HepG2 (cell line): ENCODE data around the gene ADARB2. TPM values are rescaled to one million over a fixed set of nuclear protein-coding genes. Genes with fewer than 3 reads are reported as not detected.

Experiments
- ATAC-seq: fragments of 200-7000 bp; cut with Tn5 transposase; 3 replicates; pipeline ENCODE4 v1.9.1; 2020; ENCODE audit warnings: mild to moderate bottlenecking, moderate library complexity
- BruUV-seq: library from RNA; stranded (reverse); fragments of 400-500 nt; replicated peaks from 2 replicates; lab custom pipeline; 2021; lab: Mats Ljungman, UMichigan
- CTCF ChIA-PET: fragments of 300-600 bp; formaldehyde crosslinking; extraction: SDS; loops from one replicate; lab custom pipeline; 2021; ENCODE audit warnings: low total read pairs, inconsistent platforms, low intra/inter-chr PET ratio; lab: Yijun Ruan, JAX
- POLR2A ChIA-PET: fragments of 350-600 bp; sonication (Branson Sonifier 250); formaldehyde crosslinking; loops from one replicate; lab custom pipeline; 2020; ENCODE audit warnings: antibody characterized with exemption, inconsistent platforms; lab: Yijun Ruan, JAX
- DNase-seq: peaks from one replicate; pipeline ENCODE4 v3.0.0-alpha.2; 2015; ENCODE audit warnings: low spot score
- FAIRE-seq: peaks from 3 replicates; lab custom pipeline; 2011; peaks lifted over from hg19 to GRCh38; lab: Jason Lieb, UNC
- H2AFZ ChIP-seq: one replicate; pipeline ENCODE4 v1.6.1; 2011; ENCODE audit warnings: low read length, inconsistent platforms
- H3K27ac ChIP-seq: fragments of 300-600 bp; 3 replicates; pipeline ENCODE4 v1.8.0; 2011; ENCODE audit warnings: mixed run types, mild to moderate bottlenecking, mixed read lengths, low read length, inconsistent platforms; ENCODE audit not compliant: insufficient read depth; ENCODE audit errors: extremely low read length
- H3K27me3 ChIP-seq, 2 experiments: fragments of 200-600 bp in 1 of 2; 2 replicates in 1 of 2; 3 replicates in 1 of 2; pipeline versions ENCODE4 v1.6.0 to v1.8.0; 2011; ENCODE audit warnings: low read length in 2 of 2, mild to moderate bottlenecking in 2 of 2, moderate library complexity in 2 of 2, inconsistent platforms in 1 of 2; ENCODE audit not compliant: insufficient read depth in 2 of 2, control insufficient read depth in 1 of 2
- H3K36me3 ChIP-seq, 2 experiments: fragments of 200-600 bp in 1 of 2; replicated peaks in 1 of 2; 2 replicates in 1 of 2; 3 replicates in 1 of 2; pipeline versions ENCODE4 v1.5.1 to v1.8.0; 2011; ENCODE audit warnings: low read length in 2 of 2, inconsistent platforms in 1 of 2; ENCODE audit not compliant: insufficient read depth in 2 of 2, control insufficient read depth in 1 of 2
- H3K4me1 ChIP-seq: 2 replicates; pipeline ENCODE4 v1.5.1; 2012; ENCODE audit warnings: low read length, inconsistent platforms; ENCODE audit not compliant: insufficient read depth
- H3K4me2 ChIP-seq: 2 replicates; pipeline ENCODE4 v1.6.0; 2011; ENCODE audit warnings: low read depth, low read length, inconsistent platforms
- H3K4me3 ChIP-seq, 3 experiments: fragments of 200-600 bp in 1 of 3; sonication (generic), shearing (Covaris generic) in 1 of 3; replicated peaks in 1 of 3; 2 replicates each; pipeline ENCODE4 v1.5.1; 2011 to 2016; ENCODE audit warnings: low read length in 3 of 3, inconsistent platforms in 2 of 3, low read depth in 2 of 3, mild to moderate bottlenecking in 2 of 3, control low read depth in 1 of 3, mixed read lengths in 1 of 3; ENCODE audit not compliant: insufficient read depth in 1 of 3
- H3K79me2 ChIP-seq: one replicate; pipeline ENCODE4 v1.6.1; 2011; ENCODE audit warnings: low read length, inconsistent platforms; ENCODE audit not compliant: insufficient read depth
- H3K9ac ChIP-seq: 2 replicates; pipeline ENCODE4 v1.6.0; 2011; ENCODE audit warnings: mild to moderate bottlenecking, low read depth, low read length, inconsistent platforms; ENCODE audit not compliant: insufficient read depth
- H3K9me3 ChIP-seq: 2 replicates; pipeline ENCODE4 v1.5.1; 2012; ENCODE audit warnings: mild to moderate bottlenecking, low read length
- H4K20me1 ChIP-seq: 2 replicates; pipeline ENCODE4 v1.6.0; 2011; ENCODE audit warnings: inconsistent platforms, mild to moderate bottlenecking, low read length, moderate library complexity; ENCODE audit not compliant: insufficient read depth
- CHD2 ChIP-seq: IDR thresholded peaks from 2 replicates; pipeline ENCODE4 v1.6.1; 2011; ENCODE audit warnings: low read depth, low read length, improper control_type of control experiment
- ERF ChIP-seq: IDR thresholded peaks from 2 replicates; pipeline ENCODE4 v1.6.1; 2018; ENCODE audit warnings: missing biosample characterization, missing genetic modification reagents
- GLMP ChIP-seq: sonication (generic); formaldehyde crosslinking; IDR thresholded peaks from 2 replicates; pipeline ENCODE4 v1.9.0; 2021; ENCODE audit warnings: missing genetic modification reagents, mild to moderate bottlenecking, borderline replicate concordance
- HMGA1 ChIP-seq: sonication (generic); formaldehyde crosslinking; conservative IDR thresholded peaks from 2 replicates; pipeline ENCODE4 v1.4.0; 2020; ENCODE audit warnings: missing genetic modification reagents
- HNRNPH1 ChIP-seq: fragments of 200-400 bp; formaldehyde crosslinking; optimal IDR thresholded peaks from 2 replicates; pipeline ENCODE3; 2017; ENCODE audit warnings: mild to moderate bottlenecking, low read depth, low read length
- PITX1 ChIP-seq: sonication (generic); formaldehyde crosslinking; IDR thresholded peaks from 2 replicates; pipeline ENCODE4 v1.5.1; 2020; ENCODE audit warnings: mild to moderate bottlenecking, missing genetic modification reagents
- POLR2AphosphoS5 ChIP-seq: IDR thresholded peaks from 2 replicates; pipeline ENCODE4 v1.6.1; 2012; ENCODE audit warnings: low read depth, low read length
- RFXANK ChIP-seq: IDR thresholded peaks from 2 replicates; pipeline ENCODE4 v1.6.1; 2016
- SRSF9 ChIP-seq: fragments of 200-400 bp; formaldehyde crosslinking; IDR thresholded peaks from 2 replicates; pipeline ENCODE4 v1.6.1; 2018; ENCODE audit warnings: borderline replicate concordance, mild to moderate bottlenecking, low read depth, low read length; ENCODE audit not compliant: insufficient read depth, poor library complexity, severe bottlenecking
- ZEB1 ChIP-seq: IDR thresholded peaks from 2 replicates; pipeline ENCODE4 v1.6.1; 2012; ENCODE audit warnings: mild to moderate bottlenecking, low read depth, inconsistent platforms; ENCODE audit not compliant: insufficient replicate concordance
- ZNF383 ChIP-seq: sonication (generic); formaldehyde crosslinking; IDR thresholded peaks from 2 replicates; pipeline ENCODE4 v1.4.0; 2020; ENCODE audit warnings: missing genetic modification reagents, mild to moderate bottlenecking, borderline replicate concordance
- ZNF564 ChIP-seq: sonication (generic); formaldehyde crosslinking; IDR thresholded peaks from 2 replicates; pipeline ENCODE4 v1.8.1; 2023; ENCODE audit warnings: mild to moderate bottlenecking, missing genetic modification reagents
- WGBS: methylation state at CpG from one replicate; pipeline ENCODE4 v1.1.6; 2017; ENCODE audit warnings: low lambda C conversion rate; 5-methylcytosine and 5-hydroxymethylcytosine counted together
- in situ Hi-C: cut with HindIII; loops from 2 replicates; pipeline ENCODE4 v1.10.0; 2017; ENCODE audit warnings: low pct_unique_long_range_greater_than_20kb; ENCODE audit not compliant: extremely low pct_ligation_motif_present
- intact Hi-C: fragments of 100-400 bp; cut with micrococcal nuclease; formaldehyde crosslinking; loops from one replicate; pipeline ENCODE4 v1.10.0; 2022; ENCODE audit not compliant: unreplicated experiment
- polyA plus RNA-seq, 8 experiments: library from polyadenylated mRNA; depleted of rRNA in 3 of 8; stranded (reverse) in 7 of 8; unstranded in 1 of 8; fragments of >200 nt; fragmentation: Illumina TruSeq in 4 of 8; extraction: Trizol in 4 of 8; gene quantifications; 2 replicates each; pipeline versions ENCODE4 v1.2.1 to v1.2.3, GENCODE V29; 2011 to 2016; ENCODE audit warnings: low read depth in 4 of 8, missing spikeins in 1 of 8, mixed read lengths in 1 of 8; ENCODE audit not compliant: insufficient read depth in 1 of 8
- total RNA-seq, 5 experiments: library from RNA; depleted of rRNA; stranded (reverse); fragments of >200 nt; fragmentation: Illumina TruSeq; extraction: Trizol; gene quantifications; 2 replicates each; pipeline ENCODE4 v1.2.3, GENCODE V29; 2016; ENCODE audit warnings: low read depth in 1 of 5
- TF ChIP-seq, protein P1 (sequence below): sonication (generic); formaldehyde crosslinking; IDR thresholded peaks from 2 replicates; pipeline ENCODE4 v1.4.0; 2020; ENCODE audit warnings: missing genetic modification reagents
- TF ChIP-seq, protein P2 (sequence below): IDR thresholded peaks from 2 replicates; pipeline ENCODE4 v1.6.1; 2016; ENCODE audit warnings: missing compliant biosample characterization, missing genetic modification reagents, borderline replicate concordance

The ADARB2 gene
- total and polyA plus RNA-seq, 2 of the 13 experiments (the other 11 are each of a cell fraction or from before 2014, with no cell fraction given), result not detected

GRCh38 chr10:1524540-1524939, 212.8 kb downstream of the ADARB2 start:
- ATAC-seq, result no peak; the same call in 2 of the 3 replicates
- FAIRE-seq, result no peak
- Histone ChIP-seq H3K4me3 (no peak overlapping the region), H3K27ac (no peak overlapping the region), H3K36me3 (no peaks in the 10 kb centered on the region), H3K9ac (no peak overlapping the region), H3K4me1 (no peaks in the 10 kb centered on the region), H3K79me2 (no peaks in the 10 kb centered on the region), H3K9me3 (no peaks in the 10 kb centered on the region), H2AFZ (no peak overlapping the region), H3K27me3 (peaks cover 1 to 25% of the 10 kb centered on the region in 2 experiments; a peak in 4 of 5 replicates), H4K20me1 (no peaks in the 10 kb centered on the region), H3K4me2 (no peak overlapping the region)
- ChIA-PET POLR2A (no interaction called here), CTCF (no interaction called here)
- 5% methylated on average over 7 of the region's 7 CpGs for WGBS
- BruUV-seq, result no TSS peak
- TF ChIP-seq POLR2AphosphoS5 (no peak), ERF (CRISPR knock-in tag) (no peak), ZEB1 (no peak), RFXANK (CRISPR knock-in tag) (no peak), SRSF9 (no peak), PITX1 (CRISPR knock-in tag) (no peak), ZNF383 (CRISPR knock-in tag) (no peak), CHD2 (no peak), ZNF564 (CRISPR knock-in tag) (no peak), HNRNPH1 (no peak), HMGA1 (CRISPR knock-in tag) (no peak), GLMP (CRISPR knock-in tag) (no peak)
- TF ChIP-seq, protein P1, sequence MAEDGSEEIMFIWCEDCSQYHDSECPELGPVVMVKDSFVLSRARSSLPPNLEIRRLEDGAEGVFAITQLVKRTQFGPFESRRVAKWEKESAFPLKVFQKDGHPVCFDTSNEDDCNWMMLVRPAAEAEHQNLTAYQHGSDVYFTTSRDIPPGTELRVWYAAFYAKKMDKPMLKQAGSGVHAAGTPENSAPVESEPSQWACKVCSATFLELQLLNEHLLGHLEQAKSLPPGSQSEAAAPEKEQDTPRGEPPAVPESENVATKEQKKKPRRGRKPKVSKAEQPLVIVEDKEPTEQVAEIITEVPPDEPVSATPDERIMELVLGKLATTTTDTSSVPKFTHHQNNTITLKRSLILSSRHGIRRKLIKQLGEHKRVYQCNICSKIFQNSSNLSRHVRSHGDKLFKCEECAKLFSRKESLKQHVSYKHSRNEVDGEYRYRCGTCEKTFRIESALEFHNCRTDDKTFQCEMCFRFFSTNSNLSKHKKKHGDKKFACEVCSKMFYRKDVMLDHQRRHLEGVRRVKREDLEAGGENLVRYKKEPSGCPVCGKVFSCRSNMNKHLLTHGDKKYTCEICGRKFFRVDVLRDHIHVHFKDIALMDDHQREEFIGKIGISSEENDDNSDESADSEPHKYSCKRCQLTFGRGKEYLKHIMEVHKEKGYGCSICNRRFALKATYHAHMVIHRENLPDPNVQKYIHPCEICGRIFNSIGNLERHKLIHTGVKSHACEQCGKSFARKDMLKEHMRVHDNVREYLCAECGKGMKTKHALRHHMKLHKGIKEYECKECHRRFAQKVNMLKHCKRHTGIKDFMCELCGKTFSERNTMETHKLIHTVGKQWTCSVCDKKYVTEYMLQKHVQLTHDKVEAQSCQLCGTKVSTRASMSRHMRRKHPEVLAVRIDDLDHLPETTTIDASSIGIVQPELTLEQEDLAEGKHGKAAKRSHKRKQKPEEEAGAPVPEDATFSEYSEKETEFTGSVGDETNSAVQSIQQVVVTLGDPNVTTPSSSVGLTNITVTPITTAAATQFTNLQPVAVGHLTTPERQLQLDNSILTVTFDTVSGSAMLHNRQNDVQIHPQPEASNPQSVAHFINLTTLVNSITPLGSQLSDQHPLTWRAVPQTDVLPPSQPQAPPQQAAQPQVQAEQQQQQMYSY (CRISPR knock-in tag), result no peak
- TF ChIP-seq, protein P2, sequence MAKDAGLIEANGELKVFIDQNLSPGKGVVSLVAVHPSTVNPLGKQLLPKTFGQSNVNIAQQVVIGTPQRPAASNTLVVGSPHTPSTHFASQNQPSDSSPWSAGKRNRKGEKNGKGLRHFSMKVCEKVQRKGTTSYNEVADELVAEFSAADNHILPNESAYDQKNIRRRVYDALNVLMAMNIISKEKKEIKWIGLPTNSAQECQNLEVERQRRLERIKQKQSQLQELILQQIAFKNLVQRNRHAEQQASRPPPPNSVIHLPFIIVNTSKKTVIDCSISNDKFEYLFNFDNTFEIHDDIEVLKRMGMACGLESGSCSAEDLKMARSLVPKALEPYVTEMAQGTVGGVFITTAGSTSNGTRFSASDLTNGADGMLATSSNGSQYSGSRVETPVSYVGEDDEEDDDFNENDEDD (CRISPR knock-in tag), result no peak
- DNase-seq, result no peak
- in situ Hi-C loops (no loop called here), intact Hi-C loops (no loop called here)
